Suprapubic skin (tissue), 4 donors: ENCODE data around the gene C2orf42.

Experiments used
- EP300 ChIP-seq: sonication (generic); formaldehyde crosslinking; IDR thresholded peaks from one replicate; pipeline ENCODE4 v1.6.1; 2017; ENCODE audit warnings: antibody characterized with exemption
- POLR2A ChIP-seq, 2 donors: fragments of 450-650 bp; IDR thresholded peaks; one replicate each; pipeline ENCODE4 v1.6.1; 2017; ENCODE audit warnings: antibody characterized with exemption in 2 of 2, mild to moderate bottlenecking in 2 of 2, moderate library complexity in 2 of 2
- POLR2AphosphoS5 ChIP-seq, 3 donors: sonication (generic); formaldehyde crosslinking; IDR thresholded peaks; one replicate each; pipeline ENCODE4 v1.6.1; 2017; ENCODE audit warnings: antibody characterized with exemption in 3 of 3
- TF ChIP-seq, protein P1 (sequence below), 2 donors: fragments of 200-600 bp in 1 of 2; fragments of 450-650 bp in 1 of 2; sonication (generic) in 1 of 2; IDR thresholded peaks; one replicate each; pipeline ENCODE4 v1.5.1; 2016 to 2019; ENCODE audit warnings: antibody characterized with exemption in 2 of 2, mild to moderate bottlenecking in 1 of 2, moderate library complexity in 1 of 2

DNA sequence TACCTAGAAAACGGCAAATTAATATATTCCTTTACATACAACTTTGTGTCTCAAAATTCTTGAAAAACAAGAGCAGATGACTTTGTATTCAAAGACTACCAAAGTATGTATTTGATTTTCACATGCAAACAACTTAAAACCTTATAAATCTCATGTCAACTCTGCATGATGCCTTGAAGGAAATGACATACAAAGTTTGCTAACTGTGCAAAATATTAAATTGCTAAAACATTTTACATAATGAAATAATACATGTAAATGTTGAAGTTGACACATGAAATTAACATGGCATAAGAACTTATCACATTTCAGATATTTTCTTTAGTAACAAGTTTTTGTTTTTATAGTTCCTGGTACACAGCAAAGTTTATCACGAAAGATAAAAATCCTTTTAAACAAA lies 20.8 kb upstream of the C2orf42 start:
- TF ChIP-seq, protein P1, sequence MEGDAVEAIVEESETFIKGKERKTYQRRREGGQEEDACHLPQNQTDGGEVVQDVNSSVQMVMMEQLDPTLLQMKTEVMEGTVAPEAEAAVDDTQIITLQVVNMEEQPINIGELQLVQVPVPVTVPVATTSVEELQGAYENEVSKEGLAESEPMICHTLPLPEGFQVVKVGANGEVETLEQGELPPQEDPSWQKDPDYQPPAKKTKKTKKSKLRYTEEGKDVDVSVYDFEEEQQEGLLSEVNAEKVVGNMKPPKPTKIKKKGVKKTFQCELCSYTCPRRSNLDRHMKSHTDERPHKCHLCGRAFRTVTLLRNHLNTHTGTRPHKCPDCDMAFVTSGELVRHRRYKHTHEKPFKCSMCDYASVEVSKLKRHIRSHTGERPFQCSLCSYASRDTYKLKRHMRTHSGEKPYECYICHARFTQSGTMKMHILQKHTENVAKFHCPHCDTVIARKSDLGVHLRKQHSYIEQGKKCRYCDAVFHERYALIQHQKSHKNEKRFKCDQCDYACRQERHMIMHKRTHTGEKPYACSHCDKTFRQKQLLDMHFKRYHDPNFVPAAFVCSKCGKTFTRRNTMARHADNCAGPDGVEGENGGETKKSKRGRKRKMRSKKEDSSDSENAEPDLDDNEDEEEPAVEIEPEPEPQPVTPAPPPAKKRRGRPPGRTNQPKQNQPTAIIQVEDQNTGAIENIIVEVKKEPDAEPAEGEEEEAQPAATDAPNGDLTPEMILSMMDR (IDR thresholded peaks at IDR 0.05): no peak
- no peak for TF ChIP-seq POLR2A (IDR thresholded peaks at IDR 0.05)
- no peak for TF ChIP-seq EP300
- no peak for TF ChIP-seq POLR2AphosphoS5 (IDR thresholded peaks at IDR 0.05)
